ENCODE data around the gene KCND2.

- TF ChIP-seq, protein P1, sequence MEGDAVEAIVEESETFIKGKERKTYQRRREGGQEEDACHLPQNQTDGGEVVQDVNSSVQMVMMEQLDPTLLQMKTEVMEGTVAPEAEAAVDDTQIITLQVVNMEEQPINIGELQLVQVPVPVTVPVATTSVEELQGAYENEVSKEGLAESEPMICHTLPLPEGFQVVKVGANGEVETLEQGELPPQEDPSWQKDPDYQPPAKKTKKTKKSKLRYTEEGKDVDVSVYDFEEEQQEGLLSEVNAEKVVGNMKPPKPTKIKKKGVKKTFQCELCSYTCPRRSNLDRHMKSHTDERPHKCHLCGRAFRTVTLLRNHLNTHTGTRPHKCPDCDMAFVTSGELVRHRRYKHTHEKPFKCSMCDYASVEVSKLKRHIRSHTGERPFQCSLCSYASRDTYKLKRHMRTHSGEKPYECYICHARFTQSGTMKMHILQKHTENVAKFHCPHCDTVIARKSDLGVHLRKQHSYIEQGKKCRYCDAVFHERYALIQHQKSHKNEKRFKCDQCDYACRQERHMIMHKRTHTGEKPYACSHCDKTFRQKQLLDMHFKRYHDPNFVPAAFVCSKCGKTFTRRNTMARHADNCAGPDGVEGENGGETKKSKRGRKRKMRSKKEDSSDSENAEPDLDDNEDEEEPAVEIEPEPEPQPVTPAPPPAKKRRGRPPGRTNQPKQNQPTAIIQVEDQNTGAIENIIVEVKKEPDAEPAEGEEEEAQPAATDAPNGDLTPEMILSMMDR (conservative IDR thresholded peaks at IDR 0.05; ENCODE audit: low read depth, low read length) = no peak
- TF ChIP-seq POLR2A (IDR thresholded peaks at IDR 0.05; ENCODE audit: low read depth, low read length) (no peak), BHLHE40 (IDR thresholded peaks at IDR 0.05; ENCODE audit: low read depth, low read length) (no peak), RFX5 (IDR thresholded peaks at IDR 0.05; ENCODE audit: low read depth, low read length) (no peak), ELK1 (IDR thresholded peaks at IDR 0.05; ENCODE audit: borderline replicate concordance, low read depth, low read length) (no peak), MXI1 (IDR thresholded peaks at IDR 0.05; ENCODE audit: borderline replicate concordance, low read depth, low read length) (no peak), RAD21 (IDR thresholded peaks at IDR 0.05; ENCODE audit: low read length) (no peak), FOS (IDR thresholded peaks at IDR 0.05; ENCODE audit: low read depth, low read length) (no peak), CEBPB (IDR thresholded peaks at IDR 0.05; ENCODE audit: low read depth, low read length) (no peak), SMC3 (IDR thresholded peaks at IDR 0.05; ENCODE audit: low read depth, low read length) (no peak), MAZ (IDR thresholded peaks at IDR 0.05; ENCODE audit: borderline replicate concordance, low read depth, low read length) (no peak)
Observed at GRCh38 chr7:120587243-120587642, 314.3 kb downstream of the KCND2 start.
